Non-pigmented ciliary epithelial cell (primary cell): ENCODE results near the gene ZNF17.

Experiments used
- DNase-seq: peaks from one replicate; pipeline ENCODE4 v3.0.0-alpha.2; 2010; ENCODE audit warnings: low read depth

Gene ZNF17

GRCh38 chr19:57434386-57435061, 23.6 kb downstream of the ZNF17 start:
- no peak for DNase-seq

GRCh38 chr19:57435062-57435978, 24.4 kb downstream of the ZNF17 start, which contains the start of gene ZNF749:
Gene ZNF749, plus strand, starts transcription at chr19:57435325. Its CDS starts 254 bp downstream, at chr19:57435579.
- DNase-seq, result peak; percentile 94

DNA sequence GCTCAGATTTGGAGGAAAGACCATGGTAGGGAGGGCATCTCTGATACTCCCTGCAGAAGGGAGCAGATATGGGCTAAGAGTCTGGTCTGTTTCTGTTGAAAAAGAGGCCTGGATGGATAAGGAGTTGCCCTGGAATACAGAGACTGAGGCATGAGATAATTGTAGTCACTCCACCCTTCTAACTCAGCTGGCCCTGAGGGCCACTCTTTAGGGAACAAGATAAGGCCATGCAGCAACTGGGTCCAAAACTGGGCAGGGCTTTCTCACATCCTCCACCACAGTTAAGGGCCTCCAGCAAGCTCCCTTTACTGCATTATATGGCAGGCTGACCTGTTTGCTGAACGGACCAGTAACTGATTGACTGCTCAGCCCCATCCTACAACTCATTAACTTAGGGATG, 25.5 kb downstream of the ZNF17 start:
- no peak for DNase-seq

- DNase-seq, result no peak
Observed at GRCh38 chr19:57437931-57438330, 27.0 kb downstream of the ZNF17 start.

DNA sequence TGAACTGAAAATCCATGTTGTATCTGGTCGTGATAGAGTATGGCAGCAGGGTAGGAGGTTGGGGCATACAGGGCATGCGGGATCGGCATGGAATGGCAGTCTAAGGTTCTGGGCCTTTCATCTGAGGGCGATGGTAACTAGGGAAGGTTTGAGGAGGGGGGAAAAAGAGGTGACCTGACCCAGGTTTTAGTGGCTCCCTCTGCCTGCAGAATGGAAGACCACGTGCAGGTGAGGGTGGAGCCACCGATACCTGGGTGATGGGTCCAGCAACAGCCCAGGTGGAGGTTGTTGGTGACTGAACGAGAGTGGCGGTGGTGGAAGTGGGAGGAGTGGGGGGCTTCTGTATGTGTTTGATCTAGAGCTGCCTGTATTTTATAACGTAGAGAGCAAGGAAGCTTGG, 28.0 kb downstream of the ZNF17 start:
- DNase-seq, result no peak

- DNase-seq, result no peak
Observed at GRCh38 chr19:57441979-57442752, 31.2 kb downstream of the ZNF17 start.

DNA sequence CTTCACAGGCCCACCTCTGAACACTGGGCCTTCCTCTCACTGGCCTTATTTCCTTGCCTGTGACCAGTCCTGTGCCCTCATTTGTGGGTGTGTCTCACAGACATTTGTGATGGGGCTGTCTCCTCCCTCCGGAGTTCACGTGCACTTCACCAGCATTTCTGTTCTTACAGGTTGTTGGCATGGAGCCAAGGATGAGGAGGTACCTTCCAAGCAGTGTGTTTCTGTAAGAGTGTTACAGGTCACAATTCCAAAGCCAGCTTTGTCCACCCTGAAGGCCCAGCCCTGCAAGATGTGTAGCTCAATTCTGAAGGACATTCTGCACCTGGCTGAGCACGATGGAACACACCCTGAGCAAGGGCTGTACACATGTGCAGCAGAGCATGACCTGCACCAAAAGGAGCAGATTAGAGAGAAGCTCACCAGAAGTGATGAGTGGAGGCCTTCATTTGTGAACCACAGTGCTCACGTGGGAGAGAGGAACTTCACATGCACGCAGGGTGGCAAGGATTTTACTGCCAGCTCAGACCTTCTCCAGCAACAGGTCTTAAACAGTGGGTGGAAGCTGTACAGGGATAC, 32.2 kb downstream of the ZNF17 start:
- DNase-seq, result no peak

- DNase-seq, result no peak
Observed at GRCh38 chr19:57452307-57452706, 41.3 kb downstream of the ZNF17 start.

GRCh38 chr19:57465680-57466381, 54.9 kb downstream of the ZNF17 start:
- no peak for DNase-seq

DNA sequence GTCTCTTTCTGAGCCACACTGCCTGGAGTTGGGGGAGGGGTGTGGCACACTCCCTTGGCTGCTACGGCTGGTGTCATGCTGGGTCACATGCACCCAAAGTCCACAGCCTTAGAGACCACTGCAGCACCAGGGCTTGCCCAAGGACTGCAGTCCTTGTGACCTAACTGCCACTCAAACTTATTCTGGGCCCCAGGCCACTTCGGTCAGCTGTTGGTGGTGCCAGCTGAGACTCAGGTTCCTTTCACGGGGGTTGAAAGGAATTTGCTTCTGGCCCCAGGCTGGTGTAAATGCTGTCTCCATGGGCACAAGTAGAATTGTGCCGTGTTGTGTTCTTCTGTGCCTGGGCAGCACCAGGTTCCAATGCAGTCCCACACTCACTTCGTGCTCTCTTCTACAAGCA, 55.5 kb downstream of the ZNF17 start:
- no peak for DNase-seq
